Measurements from ENCODE around the gene DAGLB. TPM values are rescaled to one million over a fixed set of nuclear protein-coding genes. Genes with fewer than 3 reads are reported as not detected.
"Not testable (repeated sequence)": the region's sequence is repeated elsewhere in the genome, so short reads cannot be mapped to it uniquely, and the experiment has no call there.

DAGLB gene
- total and polyA plus RNA-seq, 7 experiments from 2014 or later = 10.5 to 44.3 (median 37.7) TPM

DNA sequence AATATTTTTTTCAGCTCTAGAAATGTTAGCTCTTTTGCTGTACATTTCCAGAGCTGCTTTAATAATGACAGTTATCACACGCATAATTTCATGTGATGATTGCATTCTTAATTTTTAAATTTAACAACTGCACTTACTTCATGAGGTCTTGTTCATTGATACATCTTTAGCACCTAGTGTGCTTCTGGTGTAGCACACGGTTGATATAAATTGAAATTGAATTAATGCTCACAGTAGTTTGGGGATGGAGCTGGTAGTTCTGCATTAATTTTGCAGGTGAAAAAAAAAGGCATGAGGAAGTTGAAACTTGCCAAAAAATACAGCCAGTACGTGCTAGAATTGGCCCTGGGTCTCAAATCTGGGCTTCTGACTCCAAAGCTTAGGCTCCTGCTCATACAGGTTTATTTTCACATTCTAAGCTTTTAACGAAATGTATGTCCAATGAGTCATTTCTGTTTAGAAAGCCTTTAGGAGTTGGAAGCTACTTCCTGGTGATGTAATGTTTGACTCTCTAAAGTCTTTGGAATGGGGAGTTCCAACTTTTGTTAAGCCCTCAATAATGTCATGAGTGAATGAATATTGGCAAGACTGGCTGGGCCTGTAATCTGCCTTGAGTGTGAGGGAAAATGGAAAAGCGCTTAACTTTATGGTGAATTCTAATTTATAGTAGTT lies 62.5 kb downstream of the DAGLB start:
- Histone ChIP-seq H3K27me3 (ENCODE audit: control insufficient read depth in 2 of 2, insufficient read depth in 2 of 2, low read length in 2 of 2) (no peaks in the 10 kb centered on the region), H3K4me3 (ENCODE audit: low read length) (no peak overlapping the region), H3K4me1 (ENCODE audit: control insufficient read depth in 2 of 2, insufficient read depth in 2 of 2, low read length in 2 of 2) (peaks cover 19 to 22% of the 10 kb centered on the region in 2 donors), H3K36me3 (ENCODE audit: control insufficient read depth in 2 of 3, insufficient read depth in 3 of 3, low read length in 3 of 3) (peaks cover 0 to 25% (median 0%) of the 10 kb centered on the region in 3 experiments), H3K9me3 (ENCODE audit: control insufficient read depth in 2 of 3, low read length in 3 of 3) (no peaks in the 10 kb centered on the region), H3K27ac (ENCODE audit: low read depth, low read length) (no peak overlapping the region)
- peaks cover 0 to 19% (median 5%) of the 10 kb centered on the region in 5 donors for H3K36me3 Mint-ChIP-seq
- peaks cover 50 to 74% (median 63%) of the 10 kb centered on the region in 7 donors for H3K4me1 Mint-ChIP-seq
- ChIA-PET CTCF (no interaction called here), POLR2A (no interaction called here)
- intact Hi-C loops (cut with micrococcal nuclease) = no loop called here
- no peaks in the 10 kb centered on the region for H3K9me3 Mint-ChIP-seq
- ATAC-seq = peak; percentile 59
- peak overlapping the region in 8 of 9 donors; percentile 11 to 79 (median 58) for H3K27ac Mint-ChIP-seq
- H3K27me3 Mint-ChIP-seq = no peaks in the 10 kb centered on the region
- no peak for DNase-seq
- peak overlapping the region in 1 of 10 donors; percentile 5 for H3K4me3 Mint-ChIP-seq

DNA sequence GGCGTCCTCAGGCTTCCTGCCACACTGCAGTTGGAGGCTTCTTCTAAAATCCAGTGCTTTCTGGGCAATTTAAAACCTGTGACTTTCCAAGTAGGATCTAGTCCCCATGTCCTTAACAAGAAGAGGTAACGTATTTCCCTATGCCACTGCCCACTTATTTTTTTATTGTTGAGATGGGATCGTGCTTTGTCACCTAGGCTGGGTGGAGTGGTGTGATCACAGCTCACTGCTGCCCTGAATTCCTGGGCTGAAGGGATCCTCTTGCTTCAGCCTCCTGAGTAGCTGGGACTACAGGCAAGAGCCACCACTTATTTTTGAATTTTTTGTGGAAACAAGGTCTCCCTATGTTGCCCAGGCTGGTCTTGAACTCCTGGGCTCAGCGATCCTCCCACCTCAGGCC lies 63.4 kb downstream of the DAGLB start:
- no peak for ATAC-seq
- Mint-ChIP-seq H3K36me3 (peaks cover 0 to 22% (median 5%) of the 10 kb centered on the region in 5 donors), H3K27me3 (no peaks in the 10 kb centered on the region), H3K9me3 (no peaks in the 10 kb centered on the region), H3K4me3 (peak overlapping the region in 1 of 10 donors; percentile 38), H3K27ac (peak overlapping the region in 7 of 9 donors; percentile 17 to 84 (median 45)), H3K4me1 (peaks cover 55 to 81% (median 69%) of the 10 kb centered on the region in 7 donors)
- no peak for DNase-seq
- no peak overlapping the region for H3K4me3 ChIP-seq (ENCODE audit: low read length)
- H3K4me1 ChIP-seq (ENCODE audit: control insufficient read depth in 2 of 2, insufficient read depth in 2 of 2, low read length in 2 of 2) = peaks cover 25 to 26% of the 10 kb centered on the region in 2 donors
- intact Hi-C loops (cut with micrococcal nuclease) = no loop called here
- ChIA-PET CTCF (interaction anchor here (0.9 kb wide), 1 partner anchor 55 kb away, joined by 3 read pairs; no protein-coding TSS in a partner anchor), POLR2A (no interaction called here)
- no peaks in the 10 kb centered on the region for H3K9me3 ChIP-seq (ENCODE audit: control insufficient read depth in 2 of 3, low read length in 3 of 3)
- no peak overlapping the region for H3K27ac ChIP-seq (ENCODE audit: low read depth, low read length)
- peaks cover 0 to 22% (median 0%) of the 10 kb centered on the region in 3 experiments for H3K36me3 ChIP-seq (ENCODE audit: control insufficient read depth in 2 of 3, insufficient read depth in 3 of 3, low read length in 3 of 3)
- no peaks in the 10 kb centered on the region for H3K27me3 ChIP-seq (ENCODE audit: control insufficient read depth in 2 of 2, insufficient read depth in 2 of 2, low read length in 2 of 2)

DNA sequence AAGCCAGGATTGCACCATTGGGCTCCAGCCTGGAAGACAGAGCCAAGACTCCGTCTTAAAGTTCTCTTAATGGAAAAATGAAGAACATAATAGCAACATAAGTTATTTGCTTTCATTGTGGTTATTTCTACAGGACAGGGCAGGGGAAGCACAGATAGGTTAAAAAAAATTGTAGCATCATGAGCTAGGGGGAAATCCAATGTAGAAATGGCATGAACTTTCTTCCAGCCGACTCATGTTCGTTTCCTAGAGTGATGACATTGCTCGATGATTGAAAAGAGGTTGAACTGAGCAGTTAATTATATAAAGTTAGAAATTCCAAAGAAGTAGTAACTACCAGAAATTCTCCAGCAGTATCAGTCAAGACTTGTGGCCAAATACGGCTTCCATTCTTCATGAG lies 64.9 kb downstream of the DAGLB start:
- intact Hi-C loops (cut with micrococcal nuclease) = no loop called here
- ATAC-seq = peak; percentile 71
- peaks cover 25 to 28% of the 10 kb centered on the region in 2 donors for H3K4me1 ChIP-seq (ENCODE audit: control insufficient read depth in 2 of 2, insufficient read depth in 2 of 2, low read length in 2 of 2)
- peaks cover 0 to 12% (median 0%) of the 10 kb centered on the region in 3 experiments for H3K36me3 ChIP-seq (ENCODE audit: control insufficient read depth in 2 of 3, insufficient read depth in 3 of 3, low read length in 3 of 3)
- H3K4me1 Mint-ChIP-seq = peaks cover 61 to 85% (median 76%) of the 10 kb centered on the region in 7 donors
- peak overlapping the region in 5 of 9 donors; percentile 0 to 87 (median 39) for H3K27ac Mint-ChIP-seq
- peaks cover 0 to 18% (median 2%) of the 10 kb centered on the region in 5 donors for H3K36me3 Mint-ChIP-seq
- no peaks in the 10 kb centered on the region for H3K27me3 Mint-ChIP-seq
- H3K27ac ChIP-seq (ENCODE audit: low read depth, low read length) = no peak overlapping the region
- POLR2A ChIA-PET = interaction anchor here (1.3 kb wide), 1 partner anchor 8 kb away, joined by 3 read pairs; no protein-coding TSS in a partner anchor
- no peak for DNase-seq
- CTCF ChIA-PET = no interaction called here
- H3K4me3 Mint-ChIP-seq = peak overlapping the region in 2 of 10 donors; percentile 26 to 36
- H3K9me3 ChIP-seq (ENCODE audit: control insufficient read depth in 2 of 3, low read length in 3 of 3) = no peaks in the 10 kb centered on the region
- H3K9me3 Mint-ChIP-seq = no peaks in the 10 kb centered on the region
- H3K4me3 ChIP-seq (ENCODE audit: low read length) = no peak overlapping the region
- H3K27me3 ChIP-seq (ENCODE audit: control insufficient read depth in 2 of 2, insufficient read depth in 2 of 2, low read length in 2 of 2) = no peaks in the 10 kb centered on the region

DNA sequence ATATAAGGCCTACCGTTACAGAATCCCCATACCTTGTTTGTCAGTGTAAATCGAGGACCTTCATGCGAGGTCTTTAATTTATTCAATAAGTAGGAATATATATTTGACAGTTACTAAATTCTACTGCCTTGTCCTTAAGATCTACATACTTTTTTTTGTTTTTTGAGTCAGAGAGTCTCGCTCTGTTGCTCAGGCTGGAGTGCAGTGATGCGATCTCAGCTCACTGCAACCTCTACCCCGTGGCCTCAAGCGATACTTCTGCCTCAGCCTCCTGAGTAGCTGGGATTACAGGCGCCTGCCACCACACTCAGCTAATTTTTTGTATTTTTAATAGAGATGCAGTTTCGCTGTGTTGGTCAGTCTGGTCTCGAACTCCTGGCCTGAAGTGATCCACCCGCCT lies 65.9 kb downstream of the DAGLB start:
- H3K4me1 ChIP-seq (ENCODE audit: control insufficient read depth in 2 of 2, insufficient read depth in 2 of 2, low read length in 2 of 2) = peaks cover 32 to 37% of the 10 kb centered on the region in 2 donors
- peaks cover 58 to 86% (median 77%) of the 10 kb centered on the region in 7 donors for H3K4me1 Mint-ChIP-seq
- H3K27me3 ChIP-seq (ENCODE audit: control insufficient read depth in 2 of 2, insufficient read depth in 2 of 2, low read length in 2 of 2); H3K27me3 Mint-ChIP-seq; ATAC-seq; H3K36me3 ChIP-seq (ENCODE audit: control insufficient read depth in 2 of 3, insufficient read depth in 3 of 3, low read length in 3 of 3); H3K27ac ChIP-seq (ENCODE audit: low read depth, low read length); DNase-seq; H3K9me3 Mint-ChIP-seq; H3K9me3 ChIP-seq (ENCODE audit: control insufficient read depth in 2 of 3, low read length in 3 of 3); H3K4me3 ChIP-seq (ENCODE audit: low read length); intact Hi-C loops (cut with micrococcal nuclease): not testable (repeated sequence)
- H3K4me3 Mint-ChIP-seq = peak overlapping the region in 7 of 10 donors; percentile 6 to 59 (median 30)
- peak overlapping the region in 8 of 9 donors; percentile 3 to 79 (median 43) for H3K27ac Mint-ChIP-seq
- peaks cover 0 to 12% (median 0%) of the 10 kb centered on the region in 5 donors for H3K36me3 Mint-ChIP-seq
- POLR2A ChIA-PET = interaction anchor here (1.0 kb wide), 1 partner anchor 32 kb away, joined by 4 read pairs; no protein-coding TSS in a partner anchor
- CTCF ChIA-PET = interaction anchor here (0.6 to 0.7 kb wide), 2 partner anchors 18 to 275 kb away, joined by 3 read pairs; no protein-coding TSS in a partner anchor

DNA sequence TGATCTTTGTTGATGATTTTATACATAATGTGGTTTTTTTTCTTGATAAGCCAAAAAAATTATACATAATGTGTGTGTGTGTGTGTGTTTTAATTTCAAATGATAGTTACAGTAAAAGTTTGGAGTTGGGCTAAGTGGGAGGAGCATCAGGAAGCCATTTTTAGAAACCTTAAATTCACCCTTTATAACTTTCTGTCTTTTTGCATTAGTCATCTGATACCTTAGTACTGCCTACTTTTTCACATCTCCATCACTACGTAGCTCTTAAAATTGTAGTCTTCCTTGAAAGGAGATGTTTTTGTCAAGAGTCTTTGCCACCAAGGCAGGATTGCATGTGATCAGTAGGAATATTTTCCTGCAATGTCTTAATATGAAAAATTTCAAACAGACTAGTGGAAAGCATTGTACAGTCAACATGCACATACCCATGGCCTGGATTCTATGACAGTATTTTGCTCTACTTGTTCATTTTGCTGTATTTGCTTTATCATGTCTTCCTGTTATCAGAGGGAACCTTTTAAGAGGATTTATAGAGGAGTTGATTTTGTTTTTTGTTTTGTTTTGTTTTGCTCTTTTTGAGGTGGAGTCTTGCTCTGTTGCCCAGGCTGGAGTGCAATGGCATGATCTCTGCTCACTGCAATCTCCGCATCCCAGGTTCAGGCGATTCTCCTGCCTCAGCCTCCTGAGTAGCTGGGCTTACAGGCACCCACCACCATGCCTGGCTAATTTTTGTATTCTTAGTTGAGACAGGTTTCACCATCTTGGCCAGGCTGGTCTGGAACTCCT lies 67.3 kb downstream of the DAGLB start:
- POLR2A ChIA-PET = interaction anchor here (0.6 kb wide), 1 partner anchor 261 kb away, joined by 3 read pairs; no protein-coding TSS in a partner anchor
- Histone ChIP-seq H3K4me1 (ENCODE audit: control insufficient read depth in 2 of 2, insufficient read depth in 2 of 2, low read length in 2 of 2) (peaks cover 34 to 40% of the 10 kb centered on the region in 2 donors), H3K27ac (ENCODE audit: low read depth, low read length) (peak overlapping the region; percentile 19), H3K9me3 (ENCODE audit: control insufficient read depth in 2 of 3, low read length in 3 of 3) (no peaks in the 10 kb centered on the region), H3K4me3 (ENCODE audit: low read length) (no peak overlapping the region), H3K36me3 (ENCODE audit: control insufficient read depth in 2 of 3, insufficient read depth in 3 of 3, low read length in 3 of 3) (peaks cover 0 to 4% (median 0%) of the 10 kb centered on the region in 3 experiments), H3K27me3 (ENCODE audit: control insufficient read depth in 2 of 2, insufficient read depth in 2 of 2, low read length in 2 of 2) (no peaks in the 10 kb centered on the region)
- ATAC-seq = no peak
- peak overlapping the region; percentile 11 to 78 (median 61) for H3K27ac Mint-ChIP-seq
- CTCF ChIA-PET = interaction anchor here (0.6 kb wide), 1 partner anchor 96 kb away, joined by 3 read pairs; no protein-coding TSS in a partner anchor
- no peak for DNase-seq
- H3K4me1 Mint-ChIP-seq = peaks cover 55 to 86% (median 74%) of the 10 kb centered on the region in 7 donors
- intact Hi-C loops (cut with micrococcal nuclease) = no loop called here
- no peaks in the 10 kb centered on the region for H3K27me3 Mint-ChIP-seq
- H3K4me3 Mint-ChIP-seq = peak overlapping the region in 9 of 10 donors; percentile 9 to 65 (median 40)
- no peaks in the 10 kb centered on the region for H3K9me3 Mint-ChIP-seq
- peaks cover 0 to 12% (median 2%) of the 10 kb centered on the region in 5 donors for H3K36me3 Mint-ChIP-seq

DNA sequence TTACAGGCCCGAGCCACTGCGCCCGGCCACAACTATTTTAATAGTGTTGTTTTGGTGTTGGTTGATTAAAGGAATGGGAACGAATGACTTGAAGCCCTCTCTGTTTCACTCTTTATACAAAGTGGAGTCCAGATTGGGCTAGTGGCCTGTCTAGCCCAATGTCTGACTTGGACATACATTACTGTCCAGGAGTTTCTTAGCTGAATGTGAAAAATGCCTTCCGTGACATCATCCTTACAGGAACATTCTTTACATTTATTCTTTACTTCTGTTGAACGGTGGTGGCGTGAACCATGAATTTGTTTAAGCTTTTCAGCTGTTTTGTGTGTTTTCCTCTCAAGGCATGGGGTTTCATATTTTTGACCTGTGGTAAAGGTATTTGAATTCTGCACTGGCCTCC lies 67.9 kb downstream of the DAGLB start:
- Mint-ChIP-seq H3K27me3 (no peaks in the 10 kb centered on the region), H3K9me3 (no peaks in the 10 kb centered on the region), H3K4me1 (peaks cover 52 to 82% (median 70%) of the 10 kb centered on the region in 7 donors), H3K36me3 (peaks cover 0 to 12% (median 3%) of the 10 kb centered on the region in 5 donors), H3K27ac (peak overlapping the region in 8 of 9 donors; percentile 11 to 78 (median 66)), H3K4me3 (peak overlapping the region in 7 of 10 donors; percentile 4 to 56 (median 33))
- no peak overlapping the region for H3K27ac ChIP-seq (ENCODE audit: low read depth, low read length)
- no peak overlapping the region for H3K4me3 ChIP-seq (ENCODE audit: low read length)
- ATAC-seq (no peak), DNase-seq (no peak)
- peaks cover 34 to 40% of the 10 kb centered on the region in 2 donors for H3K4me1 ChIP-seq (ENCODE audit: control insufficient read depth in 2 of 2, insufficient read depth in 2 of 2, low read length in 2 of 2)
- no peaks in the 10 kb centered on the region for H3K9me3 ChIP-seq (ENCODE audit: control insufficient read depth in 2 of 3, low read length in 3 of 3)
- intact Hi-C loops (cut with micrococcal nuclease) = no loop called here
- ChIA-PET CTCF (no interaction called here), POLR2A (interaction anchor here (0.6 kb wide), 2 partner anchors 260 to 1778 kb away, joined by 3 to 5 read pairs; no protein-coding TSS in a partner anchor)
- no peaks in the 10 kb centered on the region for H3K27me3 ChIP-seq (ENCODE audit: control insufficient read depth in 2 of 2, insufficient read depth in 2 of 2, low read length in 2 of 2)
- H3K36me3 ChIP-seq (ENCODE audit: control insufficient read depth in 2 of 3, insufficient read depth in 3 of 3, low read length in 3 of 3) = peaks cover 0 to 4% (median 0%) of the 10 kb centered on the region in 3 experiments
